ENCODE results near the gene ALG12.

- TF ChIP-seq CTCF (IDR thresholded peaks at IDR 0.05) (no peak), POLR2A (IDR thresholded peaks at IDR 0.05) (no peak)
These were observed 21.1 kb downstream of the ALG12 start for GRCh38 chr22:49897015-49897684.
